ENCODE data around the gene CSMD2. TPM values are rescaled to one million over a fixed set of nuclear protein-coding genes. Genes with fewer than 3 reads are reported as not detected.

Gene CSMD2
- total and polyA plus RNA-seq, 2 of the 4 experiments (the other 2 are of a cell fraction), result under 0.01 to 0.36 TPM

- H4K5ac ChIP-seq (ENCODE audit: low read depth, low read length), result no peak overlapping the region
- H3K4me3 ChIP-seq (ENCODE audit: insufficient read depth, low read depth, low read length), result no peak overlapping the region
- no peak overlapping the region for H4K8ac ChIP-seq (ENCODE audit: low read depth in 2 of 2, low read length in 2 of 2)
- no peak overlapping the region for H2BK5ac ChIP-seq (ENCODE audit: low read depth, low read length, poor library complexity, severe bottlenecking)
- H2AFZ ChIP-seq (replicated peaks; ENCODE audit: low read length, poor library complexity), result no peak overlapping the region
- no peaks in the 10 kb centered on the region for H4K20me1 ChIP-seq (ENCODE audit: insufficient read depth, low read length)
- no peaks in the 10 kb centered on the region for H3K36me3 ChIP-seq (ENCODE audit: control insufficient read depth, insufficient read depth, low read length)
- H2AK9ac ChIP-seq (replicated peaks; ENCODE audit: low read depth, low read length, poor library complexity), result no peak overlapping the region
- BruUV-seq (replicated peaks), result no TSS peak
- no peaks in the 10 kb centered on the region for H3K4me1 ChIP-seq (ENCODE audit: control insufficient read depth, insufficient read depth, low read length)
- H2BK15ac ChIP-seq (ENCODE audit: low read depth, low read length), result no peak overlapping the region
- no peak overlapping the region for H3K23ac ChIP-seq (ENCODE audit: low read depth, low read length)
- no peak overlapping the region for H2BK20ac ChIP-seq (ENCODE audit: low read depth, low read length)
- intact Hi-C loops (cut with micrococcal nuclease) (no loop called here), dilution Hi-C loops (cut with HindIII; ENCODE audit: low sequenced_read_pairs, unreplicated experiment) (no loop called here), in situ Hi-C loops (cut with MboI; ENCODE audit: low sequenced_read_pairs) (no loop called here)
- no peak overlapping the region for H3K4me2 ChIP-seq (ENCODE audit: low read depth, low read length)
- H2AK5ac ChIP-seq (ENCODE audit: low read depth, low read length), result no peak overlapping the region
- ChIA-PET POLR2A (ENCODE audit: unreplicated experiment) (no interaction called here), CTCF (no interaction called here)
- H3K27ac ChIP-seq (ENCODE audit: insufficient read depth, low read length), result no peak overlapping the region
- H2BK120ac ChIP-seq (ENCODE audit: low read depth, low read length), result no peak overlapping the region
- no peak overlapping the region for H3K14ac ChIP-seq (replicated peaks; ENCODE audit: low read depth, low read length)
- H3K9me3 ChIP-seq (ENCODE audit: control insufficient read depth, insufficient read depth, low read length), result peaks cover 35% of the 10 kb centered on the region
- ATAC-seq (ENCODE audit: low read depth) (no peak), DNase-seq (no peak)
- H3K79me1 ChIP-seq (ENCODE audit: low read depth in 1 of 2, low read length in 2 of 2), result no peaks in the 10 kb centered on the region
- TF ChIP-seq ELK1 (IDR thresholded peaks at IDR 0.05; ENCODE audit: borderline replicate concordance, low read depth, low read length), result no peak
- TF ChIP-seq CTCF (conservative IDR thresholded peaks at IDR 0.05; ENCODE audit: low read depth, low read length), result no peak
- no peak overlapping the region for H3K9ac ChIP-seq (ENCODE audit: low read depth, low read length)
- H3K27me3 ChIP-seq (ENCODE audit: control insufficient read depth, insufficient read depth, low read length), result no peaks in the 10 kb centered on the region
- no peak overlapping the region for H3K18ac ChIP-seq (ENCODE audit: low read depth, low read length)
- H4K91ac ChIP-seq (ENCODE audit: insufficient read depth, low read depth, low read length), result no peak overlapping the region
- H3K4ac ChIP-seq (ENCODE audit: low read depth, low read length), result no peak overlapping the region
- no peak overlapping the region for H3K56ac ChIP-seq (ENCODE audit: extremely low read depth, insufficient read depth, low read length)
- WGBS, 2 experiments (ENCODE audit: extremely low coverage in 2 of 2, insufficient read length in 1 of 2), result 17% methylated on average over 1 of the region's 3 CpGs; no CpG with 5 or more reads in 1 of the 2 experiments
- H3K9me1 ChIP-seq (ENCODE audit: insufficient read depth, low read length), result no peaks in the 10 kb centered on the region
Measured at GRCh38 chr1:33899746-33900145, 265.3 kb downstream of the CSMD2 start.
